K562 (cell line): ENCODE results near the gene CEP350. TPM values are rescaled to one million over a fixed set of nuclear protein-coding genes. Genes with fewer than 3 reads are reported as not detected.
A peak's percentile ranks its signal among the peaks of the same experiment; 100 is the strongest.

Experiments used
- ATF6 ChIP-seq: sonication (generic); formaldehyde crosslinking; IDR thresholded peaks from 2 replicates; pipeline ENCODE4 v1.4.0; 2020; ENCODE audit warnings: mild to moderate bottlenecking, missing genetic modification reagents
- CCNT2 ChIP-seq: IDR thresholded peaks from 2 replicates; pipeline ENCODE4 v1.6.1; 2011; ENCODE audit warnings: borderline replicate concordance, low read depth, mild to moderate bottlenecking, moderate library complexity, mixed read lengths, low read length; ENCODE audit not compliant: insufficient read length; ENCODE audit errors: extremely low read depth
- CHD2 ChIP-seq: IDR thresholded peaks from 2 replicates; pipeline ENCODE4 v1.6.1; 2011; ENCODE audit warnings: low read depth, low read length
- DACH1 ChIP-seq: fragments of 450-650 bp; IDR thresholded peaks from 2 replicates; pipeline ENCODE4 v1.6.1; 2018; ENCODE audit not compliant: partially characterized antibody
- ESRRB ChIP-seq: fragments of 250-450 bp; sonication (Bioruptor Pico); IDR thresholded peaks from 2 replicates; pipeline ENCODE4 v1.5.0; 2020; ENCODE audit warnings: mild to moderate bottlenecking, moderate library complexity, borderline replicate concordance
- FOSL1 ChIP-seq: fragments of 200-800 bp; sonication (Bioruptor generic); conservative IDR thresholded peaks from 2 replicates; pipeline ENCODE4 v1.6.1; 2016; ENCODE audit warnings: missing genetic modification characterization, missing compliant biosample characterization
- GATA2 ChIP-seq: sonication (generic); formaldehyde crosslinking; IDR thresholded peaks from 2 replicates; pipeline ENCODE4 v1.4.0; 2020; ENCODE audit warnings: mild to moderate bottlenecking, missing genetic modification reagents
- GMEB1 ChIP-seq: fragments of 250-450 bp; sonication (Bioruptor Pico); IDR thresholded peaks from 2 replicates; pipeline ENCODE4 v1.4.0; 2020; ENCODE audit warnings: mild to moderate bottlenecking
- HCFC1 ChIP-seq: IDR thresholded peaks from 2 replicates; pipeline ENCODE4 v1.6.1; 2012; ENCODE audit warnings: low read depth, low read length, improper control_type of control experiment
- HIVEP1 ChIP-seq: fragments of 250-450 bp; sonication (Bioruptor Pico); IDR thresholded peaks from 2 replicates; pipeline ENCODE4 v1.4.0; 2020; ENCODE audit warnings: mild to moderate bottlenecking
- HSF4 ChIP-seq: fragments of 250-450 bp; sonication (Bioruptor Pico); IDR thresholded peaks from 2 replicates; pipeline ENCODE4 v2.1.2; 2022; ENCODE audit warnings: mild to moderate bottlenecking, moderate library complexity, borderline replicate concordance
- KAT7 ChIP-seq: sonication (generic); formaldehyde crosslinking; IDR thresholded peaks from 2 replicates; pipeline ENCODE4 v1.8.0; 2022; ENCODE audit warnings: missing genetic modification reagents, mild to moderate bottlenecking, borderline replicate concordance
- NCOA2 ChIP-seq, 2 experiments: fragments of 450-650 bp; IDR thresholded peaks; 2 replicates each; pipeline ENCODE4 v1.6.1; 2018; ENCODE audit warnings: mild to moderate bottlenecking in 2 of 2, moderate library complexity in 1 of 2; ENCODE audit not compliant: partially characterized antibody in 2 of 2
- PHF21A ChIP-seq: fragments of 450-650 bp; IDR thresholded peaks from 2 replicates; pipeline ENCODE4 v1.6.1; 2017; ENCODE audit warnings: low read depth, borderline replicate concordance
- PRMT5 ChIP-seq: sonication (generic); formaldehyde crosslinking; IDR thresholded peaks from 2 replicates; pipeline ENCODE4 v1.5.0; 2020; ENCODE audit warnings: missing genetic modification reagents
- RUNX1 ChIP-seq: sonication (generic); IDR thresholded peaks from 2 replicates; pipeline ENCODE4 v1.6.1; 2016; ENCODE audit warnings: antibody characterized with exemption, low read depth
- TAF1 ChIP-seq: IDR thresholded peaks from 2 replicates; pipeline ENCODE4 v1.6.1; 2011; ENCODE audit warnings: mild to moderate bottlenecking, low read length, moderate library complexity; ENCODE audit not compliant: insufficient read depth, control insufficient read depth, severe bottlenecking; ENCODE audit errors: extremely low read depth
- TBL1XR1 ChIP-seq, 2 experiments: IDR thresholded peaks; 2 replicates each; pipeline ENCODE4 v1.6.1; 2012; ENCODE audit warnings: improper control_type of control experiment in 2 of 2, low read length in 2 of 2, mild to moderate bottlenecking in 1 of 2
- ZBTB12 ChIP-seq: fragments of 250-450 bp; sonication (Bioruptor Pico); IDR thresholded peaks from 2 replicates; pipeline ENCODE4 v1.4.0; 2020
- ZNF232 ChIP-seq: sonication (generic); formaldehyde crosslinking; IDR thresholded peaks from 2 replicates; pipeline ENCODE4 v1.8.0; 2022; ENCODE audit warnings: mild to moderate bottlenecking, missing genetic modification reagents
- ZNF740 ChIP-seq, 3 experiments: fragments of 200-800 bp in 1 of 3; sonication (Bioruptor generic) in 1 of 3; sonication (generic) in 1 of 3; formaldehyde crosslinking in 1 of 3; IDR thresholded peaks; 2 replicates each; pipeline versions ENCODE4 v1.6.1 to v1.8.0; 2016 to 2022; ENCODE audit warnings: mild to moderate bottlenecking in 2 of 3, missing compliant biosample characterization in 2 of 3, missing genetic modification characterization in 2 of 3, missing genetic modification reagents in 1 of 3
- ZNF785 ChIP-seq: fragments of 250-450 bp; sonication (Bioruptor Pico); IDR thresholded peaks from 2 replicates; pipeline ENCODE4 v1.4.0; 2020; ENCODE audit warnings: mild to moderate bottlenecking
- polyA plus RNA-seq, 8 experiments: library from polyadenylated mRNA; depleted of rRNA in 4 of 8; stranded (reverse) in 5 of 8; unstranded in 3 of 8; fragments of >200 nt; fragmentation: Nextera tagmentation in 2 of 8; fragmentation: Illumina TruSeq in 1 of 8; extraction: Ambion mirVana in 2 of 8; extraction: Trizol in 1 of 8; gene quantifications; 2 replicates each; pipeline versions ENCODE4 v1.2.1 to v1.2.3, GENCODE V29; 2011 to 2014; ENCODE audit warnings: inconsistent platforms in 1 of 8, missing spikeins in 1 of 8
- total RNA-seq, 7 experiments: library from RNA; depleted of rRNA in 6 of 7; stranded (reverse); fragments of >200 nt in 6 of 7; fragmentation: Illumina TruSeq in 2 of 7; extraction: Trizol in 2 of 7; gene quantifications; 2 replicates each; pipeline versions ENCODE4 v1.2.1 to v1.2.3, GENCODE V29; 2011 to 2021; ENCODE audit warnings: low replicate concordance in 1 of 7

Gene CEP350
- total and polyA plus RNA-seq, 9 of the 15 experiments (the other 6 are each of a cell fraction or from before 2014, with no cell fraction given): 8.3 to 64.3 (median 28.0) TPM

- TF ChIP-seq ZBTB12 (CRISPR knock-in tag): no peak
- TF ChIP-seq DACH1: no peak
- TF ChIP-seq GMEB1: peak; percentile 72
- no peak for TF ChIP-seq PRMT5 (CRISPR knock-in tag)
- no peak for TF ChIP-seq HSF4 (CRISPR knock-in tag)
- TF ChIP-seq ZNF232 (CRISPR knock-in tag): 0 out of 2 replicates have a peak, but pooled peaks have one; percentile 46
- TF ChIP-seq CCNT2: peak; percentile 94
- TF ChIP-seq KAT7: 0 out of 2 replicates have a peak, but pooled peaks have one; percentile 59
- peak; percentile 98 for TF ChIP-seq TAF1
- TF ChIP-seq ZNF740 (CRISPR knock-in tag; IDR thresholded peaks at IDR 0.05): no peak
- TF ChIP-seq ZNF740 (tag; IDR thresholded peaks at IDR 0.05): no peak
- TF ChIP-seq FOSL1: no peak
- TF ChIP-seq TBL1XR1 (IDR thresholded peaks at IDR 0.05; ENCODE audit: low read length in 2 of 2): no peak
- peak; percentile 99 for TF ChIP-seq CHD2
- peak; percentile 93 for TF ChIP-seq HCFC1
- TF ChIP-seq GATA2 (CRISPR knock-in tag): no peak
- TF ChIP-seq PHF21A: no peak
- TF ChIP-seq ZNF785 (CRISPR knock-in tag): no peak
- TF ChIP-seq ATF6 (CRISPR knock-in tag): peak; percentile 87; the same call in 1 of the 2 replicates
- no peak for TF ChIP-seq ESRRB (CRISPR knock-in tag)
- TF ChIP-seq NCOA2 (IDR thresholded peaks at IDR 0.05; ENCODE audit: partially characterized antibody in 2 of 2): no peak
- no peak for TF ChIP-seq RUNX1
- peak; percentile 77; the same call in 1 of the 2 replicates for TF ChIP-seq HIVEP1 (CRISPR knock-in tag)
Observed at GRCh38 chr1:179954493-179955286, at the start of gene CEP350 (continued).
